ENCODE measurements around the gene LEO1. TPM values are rescaled to one million over a fixed set of nuclear protein-coding genes. Genes with fewer than 3 reads are reported as not detected.
A peak's percentile ranks its signal among the peaks of the same experiment; 100 is the strongest.

LEO1 gene
- total and polyA plus RNA-seq, 2 of the 13 experiments (the other 11 are each of a cell fraction or from before 2014, with no cell fraction given): 17.0 to 60.3 TPM

GRCh38 chr15:52008698-52009434 lies 37.3 kb upstream of the LEO1 start (continued):
- TF ChIP-seq ZXDC (CRISPR knock-in tag; IDR thresholded peaks at IDR 0.05) (no peak), TGIF2 (CRISPR knock-in tag; IDR thresholded peaks at IDR 0.05) (no peak), ZNF263 (CRISPR knock-in tag; IDR thresholded peaks at IDR 0.05) (peak; percentile 85), SOX5 (CRISPR knock-in tag; IDR thresholded peaks at IDR 0.05; ENCODE audit: borderline replicate concordance) (peak; percentile 99), ZNF414 (CRISPR knock-in tag; IDR thresholded peaks at IDR 0.05) (no peak), ZNF713 (CRISPR knock-in tag; IDR thresholded peaks at IDR 0.05) (no peak), KDM3A (CRISPR knock-in tag; IDR thresholded peaks at IDR 0.05; ENCODE audit: low read depth) (no peak; the same call in 1 of the 2 replicates), NFE2 (CRISPR knock-in tag; IDR thresholded peaks at IDR 0.05) (no peak), ZNF75D (CRISPR knock-in tag; IDR thresholded peaks at IDR 0.05; ENCODE audit: borderline replicate concordance) (no peak), KDM6A (CRISPR knock-in tag; IDR thresholded peaks at IDR 0.05; ENCODE audit: low read depth) (peak; percentile 64), BRD4 (CRISPR knock-in tag; IDR thresholded peaks at IDR 0.05) (peak; percentile 19; the same call in 1 of the 2 replicates), NONO (IDR thresholded peaks at IDR 0.05) (no peak), NONO (CRISPR knock-in tag; conservative IDR thresholded peaks at IDR 0.05) (0 out of 2 replicates have a peak, but pooled peaks have one; percentile 51), ZNF879 (CRISPR knock-in tag; IDR thresholded peaks at IDR 0.05) (no peak), ZNF512B (CRISPR knock-in tag; IDR thresholded peaks at IDR 0.05; ENCODE audit: borderline replicate concordance) (no peak), ZKSCAN1 (IDR thresholded peaks at IDR 0.05; ENCODE audit: low read length) (0 out of 2 replicates have a peak, but pooled peaks have one; percentile 28), ZBTB4 (CRISPR knock-in tag; IDR thresholded peaks at IDR 0.05; ENCODE audit: borderline replicate concordance) (no peak), MAFG (CRISPR knock-in tag; IDR thresholded peaks at IDR 0.05) (no peak), MIXL1 (CRISPR knock-in tag; IDR thresholded peaks at IDR 0.05) (0 out of 2 replicates have a peak, but pooled peaks have one; percentile 74), ZNF644 (CRISPR knock-in tag; IDR thresholded peaks at IDR 0.05; ENCODE audit: low read depth) (peak; percentile 57; the same call in 1 of the 2 replicates), SKI (IDR thresholded peaks at IDR 0.05; ENCODE audit: partially characterized antibody) (peak; percentile 70), NAIF1 (CRISPR knock-in tag; IDR thresholded peaks at IDR 0.05; ENCODE audit: borderline replicate concordance) (no peak; the same call in 1 of the 2 replicates)

Measured in HepG2 (cell line).